Mammary epithelial cell (primary cell): ENCODE results near the gene PLA2R1.

Experiments used
- CTCF ChIP-seq, 2 donors: IDR thresholded peaks in 1 of 2; conservative IDR thresholded peaks in 1 of 2; 2 replicates each; pipeline ENCODE4 v1.5.1; 2011 to 2012; ENCODE audit warnings: inconsistent platforms in 2 of 2, low read length in 2 of 2, mild to moderate bottlenecking in 2 of 2, control low read depth in 1 of 2, low read depth in 1 of 2; ENCODE audit not compliant: insufficient read depth in 1 of 2; ENCODE audit errors: extremely low read depth in 1 of 2
- EZH2 ChIP-seq: IDR thresholded peaks from 2 replicates; pipeline ENCODE4 v1.6.1; 2012; ENCODE audit warnings: low read length, inconsistent platforms, borderline replicate concordance

GRCh38 chr2:159925975-159926374, 136.4 kb downstream of the PLA2R1 start:
- TF ChIP-seq CTCF (conservative IDR thresholded peaks at IDR 0.05 in 1 of 2, IDR thresholded peaks at IDR 0.05 in 1 of 2; ENCODE audit: extremely low read depth in 1 of 2, insufficient read depth in 1 of 2, low read depth in 1 of 2, low read length in 2 of 2), result no peak
- no peak for TF ChIP-seq EZH2
